Nephron (organoid): ENCODE results near the gene MAN1A2.
A peak's percentile ranks its signal among the peaks of the same experiment; 100 is the strongest.

Experiments
- H3K27ac Mint-ChIP-seq, 3 experiments: 2 replicates each; pipeline ENCODE4 v1.8.0; 2020; ENCODE audit warnings: mixed read lengths in 3 of 3, mild to moderate bottlenecking in 2 of 3, moderate library complexity in 1 of 3
- H3K27me3 Mint-ChIP-seq: 2 replicates; pipeline ENCODE4 v1.8.0; 2021; ENCODE audit warnings: low read depth, mild to moderate bottlenecking, moderate library complexity, mixed read lengths
- H3K36me3 Mint-ChIP-seq: 2 replicates; pipeline ENCODE4 v1.8.0; 2020; ENCODE audit warnings: low read depth, mixed read lengths
- H3K4me1 Mint-ChIP-seq: 2 replicates; pipeline ENCODE4 v1.8.0; 2020; ENCODE audit warnings: mixed read lengths
- H3K4me3 Mint-ChIP-seq, 3 experiments: 2 replicates each; pipeline ENCODE4 v1.8.0; 2020; ENCODE audit warnings: mild to moderate bottlenecking in 3 of 3, mixed read lengths in 3 of 3, moderate library complexity in 2 of 3
- H3K9me3 Mint-ChIP-seq: 2 replicates; pipeline ENCODE4 v1.8.0; 2020; ENCODE audit warnings: mixed read lengths
- CTCF ChIP-seq, 3 experiments: fragments of 200-600 bp; sonication (generic); IDR thresholded peaks; one replicate each; pipeline ENCODE4 v1.5.0; 2021; ENCODE audit warnings: antibody characterized with exemption in 3 of 3; ENCODE audit not compliant: unreplicated experiment in 3 of 3

MAN1A2 gene

GRCh38 chr1:117367046-117368025, at the start of gene MAN1A2:
TSS of gene MAN1A2 (plus strand) at chr1:117367449. CDS start at chr1:117368184, 735 bp downstream.
- no peaks in the 10 kb centered on the region for H3K36me3 Mint-ChIP-seq
- peak within 1 kb of the TSS; percentile 99 to 100 (median 100) for H3K27ac Mint-ChIP-seq
- TF ChIP-seq CTCF (IDR thresholded peaks at IDR 0.05; ENCODE audit: unreplicated experiment in 3 of 3): no peak

GRCh38 chr1:117318011-117318410, 49.2 kb upstream of the MAN1A2 start:
- H3K27ac Mint-ChIP-seq: no peak overlapping the region
- H3K4me1 Mint-ChIP-seq: peaks cover 26% of the 10 kb centered on the region
- H3K9me3 Mint-ChIP-seq: peaks cover 9% of the 10 kb centered on the region
- H3K27me3 Mint-ChIP-seq: peaks cover 9% of the 10 kb centered on the region
- no peak overlapping the region for H3K4me3 Mint-ChIP-seq
- no peaks in the 10 kb centered on the region for H3K36me3 Mint-ChIP-seq
- no peak for TF ChIP-seq CTCF (IDR thresholded peaks at IDR 0.05; ENCODE audit: unreplicated experiment in 3 of 3)

More at GRCh38 chr1:117367046-117368025, at the start of gene MAN1A2:
- no peaks in the 10 kb centered on the region for H3K27me3 Mint-ChIP-seq
- peak within 1 kb of the TSS; percentile 94 to 99 (median 98) for H3K4me3 Mint-ChIP-seq
- H3K4me1 Mint-ChIP-seq: peaks cover 57% of the 10 kb centered on the region
- H3K9me3 Mint-ChIP-seq: no peaks in the 10 kb centered on the region

GRCh38 chr1:117318426-117318825, 48.8 kb upstream of the MAN1A2 start:
- H3K4me1 Mint-ChIP-seq: peaks cover 26% of the 10 kb centered on the region
- no peaks in the 10 kb centered on the region for H3K36me3 Mint-ChIP-seq
- H3K27ac Mint-ChIP-seq: no peak overlapping the region
- H3K9me3 Mint-ChIP-seq: peaks cover 9% of the 10 kb centered on the region
- no peak overlapping the region for H3K4me3 Mint-ChIP-seq
- H3K27me3 Mint-ChIP-seq: peaks cover 9% of the 10 kb centered on the region
- no peak for TF ChIP-seq CTCF (IDR thresholded peaks at IDR 0.05; ENCODE audit: unreplicated experiment in 3 of 3)

- no peaks in the 10 kb centered on the region for H3K36me3 Mint-ChIP-seq
- TF ChIP-seq CTCF (IDR thresholded peaks at IDR 0.05; ENCODE audit: unreplicated experiment in 3 of 3): no peak
- H3K27ac Mint-ChIP-seq: peak overlapping the region in 1 of 3 experiments; percentile 20
- peaks cover 26% of the 10 kb centered on the region for H3K4me1 Mint-ChIP-seq
- peaks cover 5% of the 10 kb centered on the region for H3K9me3 Mint-ChIP-seq
- H3K27me3 Mint-ChIP-seq: peaks cover 16% of the 10 kb centered on the region
- no peak overlapping the region for H3K4me3 Mint-ChIP-seq
Observed at GRCh38 chr1:117320515-117320914, 46.7 kb upstream of the MAN1A2 start.

- Mint-ChIP-seq H3K9me3 (peaks cover 5% of the 10 kb centered on the region), H3K4me3 (no peak overlapping the region), H3K27ac (no peak overlapping the region), H3K36me3 (no peaks in the 10 kb centered on the region), H3K27me3 (peaks cover 16% of the 10 kb centered on the region), H3K4me1 (peaks cover 26% of the 10 kb centered on the region)
- TF ChIP-seq CTCF (IDR thresholded peaks at IDR 0.05; ENCODE audit: unreplicated experiment in 3 of 3): no peak
Observed at GRCh38 chr1:117321680-117322609, 45.3 kb upstream of the MAN1A2 start.
